Measurements from ENCODE around the gene CADPS. TPM values are rescaled to one million over a fixed set of nuclear protein-coding genes. Genes with fewer than 3 reads are reported as not detected.

Gene CADPS
- total and polyA plus RNA-seq, 9 of the 15 experiments (the other 6 are each of a cell fraction or from before 2014, with no cell fraction given) = not detected

DNA sequence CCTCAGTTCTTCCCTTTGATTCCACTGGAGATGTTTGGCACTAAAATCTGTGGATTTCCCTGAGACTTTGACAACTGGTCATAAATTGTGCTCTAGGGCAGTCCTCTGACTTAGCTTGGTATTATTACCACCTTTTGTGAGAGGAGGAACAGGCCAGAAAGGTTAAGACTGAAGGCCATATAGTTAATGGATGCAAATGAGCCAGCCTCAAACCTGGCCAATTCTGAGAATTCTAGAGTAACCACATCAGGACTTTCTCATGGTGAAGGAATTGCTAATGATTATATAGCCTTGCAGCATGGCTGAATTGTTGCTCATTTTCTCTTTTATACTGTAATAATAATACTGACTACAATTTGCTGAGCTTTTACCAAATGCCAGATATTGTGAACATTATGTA is 162.5 kb downstream of the CADPS start:
- no peak overlapping the region for H3K4me3 ChIP-seq
- H3K27me3 ChIP-seq (ENCODE audit: control insufficient read depth in 2 of 2, insufficient read depth in 2 of 2, low read length in 2 of 2) = no peaks in the 10 kb centered on the region
- H3K9me3 ChIP-seq (replicated peaks; ENCODE audit: control insufficient read depth, insufficient read depth, low read depth, low read length) = no peaks in the 10 kb centered on the region
- ChIA-PET POLR2A (no interaction called here), CTCF (ENCODE audit: low intra/inter-chr PET ratio) (no interaction called here)
- DNase-seq (ENCODE audit: extremely low read depth in 1 of 4, low spot score in 3 of 4) (no peak), FAIRE-seq (no peak), ATAC-seq (no peak)
- H2AFZ ChIP-seq (ENCODE audit: low read depth, low read length) = no peak overlapping the region
- H3K79me2 ChIP-seq (ENCODE audit: control insufficient read depth, insufficient read depth, low read length) = no peaks in the 10 kb centered on the region
- intact Hi-C loops (cut with micrococcal nuclease) = no loop called here
- no peaks in the 10 kb centered on the region for H4K20me1 ChIP-seq (replicated peaks; ENCODE audit: control insufficient read depth, insufficient read depth, low read length)
- H3K9ac ChIP-seq (ENCODE audit: insufficient read depth in 1 of 2, low read depth in 2 of 2, low read length in 2 of 2) = no peak overlapping the region
- H3K27ac ChIP-seq (ENCODE audit: extremely low read depth, low read depth, low read length) = no peak overlapping the region
- no peak for TF ChIP-seq HNRNPLL (IDR thresholded peaks at IDR 0.05; ENCODE audit: low read depth, low read length, poor library complexity, severe bottlenecking)
- BruUV-seq (replicated peaks) = no TSS peak
- in situ Hi-C loops (cut with MboI) = no loop called here
- no peak overlapping the region for H3K4me2 ChIP-seq (ENCODE audit: insufficient read depth, low read length)
- no peaks in the 10 kb centered on the region for H3K9me1 ChIP-seq (ENCODE audit: control insufficient read depth, insufficient read depth, low read length)
- no peaks in the 10 kb centered on the region for H3K4me1 ChIP-seq (replicated peaks in 1 of 2; ENCODE audit: control insufficient read depth in 2 of 2, insufficient read depth in 2 of 2, low read length in 2 of 2)
- no peaks in the 10 kb centered on the region for H3K36me3 ChIP-seq (ENCODE audit: control insufficient read depth, insufficient read depth, low read length)

GRCh38 chr3:62710751-62711150 is 164.5 kb downstream of the CADPS start:
- H3K36me3 ChIP-seq (ENCODE audit: control insufficient read depth, insufficient read depth, low read length) = no peaks in the 10 kb centered on the region
- H3K9me3 ChIP-seq (replicated peaks; ENCODE audit: control insufficient read depth, insufficient read depth, low read depth, low read length) = no peaks in the 10 kb centered on the region
- no peaks in the 10 kb centered on the region for H3K4me1 ChIP-seq (replicated peaks in 1 of 2; ENCODE audit: control insufficient read depth in 2 of 2, insufficient read depth in 2 of 2, low read length in 2 of 2)
- H3K27me3 ChIP-seq (ENCODE audit: control insufficient read depth in 2 of 2, insufficient read depth in 2 of 2, low read length in 2 of 2) = no peaks in the 10 kb centered on the region
- CTCF ChIA-PET (ENCODE audit: low intra/inter-chr PET ratio) = no interaction called here
- no peak overlapping the region for H2AFZ ChIP-seq (ENCODE audit: low read depth, low read length)
- no peaks in the 10 kb centered on the region for H4K20me1 ChIP-seq (replicated peaks; ENCODE audit: control insufficient read depth, insufficient read depth, low read length)
- H3K79me2 ChIP-seq (ENCODE audit: control insufficient read depth, insufficient read depth, low read length) = no peaks in the 10 kb centered on the region
- DNase-seq (ENCODE audit: extremely low read depth in 1 of 4, low spot score in 3 of 4) = no peak
- TF ChIP-seq SMARCC2 (IDR thresholded peaks at IDR 0.05; ENCODE audit: low read depth) (no peak), MCM7 (IDR thresholded peaks at IDR 0.05) (no peak), ZNF644 (tag; IDR thresholded peaks at IDR 0.05; ENCODE audit: low read depth) (no peak), CXXC5 (CRISPR knock-in tag; IDR thresholded peaks at IDR 0.05) (no peak), MECOM (CRISPR knock-in tag; IDR thresholded peaks at IDR 0.05) (no peak), SRSF9 (IDR thresholded peaks at IDR 0.05; ENCODE audit: borderline replicate concordance, low read depth, low read length) (no peak), ZNF165 (CRISPR knock-in tag; IDR thresholded peaks at IDR 0.05; ENCODE audit: borderline replicate concordance) (no peak), SMARCA4 (IDR thresholded peaks at IDR 0.05) (no peak), EGR1 (conservative IDR thresholded peaks at IDR 0.05) (no peak), ZNF282 (CRISPR knock-in tag; IDR thresholded peaks at IDR 0.05) (no peak), LEF1 (IDR thresholded peaks at IDR 0.05) (no peak)
- TF ChIP-seq, protein P1, sequence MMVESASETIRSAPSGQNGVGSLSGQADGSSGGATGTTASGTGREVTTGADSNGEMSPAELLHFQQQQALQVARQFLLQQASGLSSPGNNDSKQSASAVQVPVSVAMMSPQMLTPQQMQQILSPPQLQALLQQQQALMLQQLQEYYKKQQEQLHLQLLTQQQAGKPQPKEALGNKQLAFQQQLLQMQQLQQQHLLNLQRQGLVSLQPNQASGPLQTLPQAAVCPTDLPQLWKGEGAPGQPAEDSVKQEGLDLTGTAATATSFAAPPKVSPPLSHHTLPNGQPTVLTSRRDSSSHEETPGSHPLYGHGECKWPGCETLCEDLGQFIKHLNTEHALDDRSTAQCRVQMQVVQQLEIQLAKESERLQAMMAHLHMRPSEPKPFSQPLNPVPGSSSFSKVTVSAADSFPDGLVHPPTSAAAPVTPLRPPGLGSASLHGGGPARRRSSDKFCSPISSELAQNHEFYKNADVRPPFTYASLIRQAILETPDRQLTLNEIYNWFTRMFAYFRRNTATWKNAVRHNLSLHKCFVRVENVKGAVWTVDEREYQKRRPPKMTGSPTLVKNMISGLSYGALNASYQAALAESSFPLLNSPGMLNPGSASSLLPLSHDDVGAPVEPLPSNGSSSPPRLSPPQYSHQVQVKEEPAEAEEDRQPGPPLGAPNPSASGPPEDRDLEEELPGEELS (CRISPR knock-in tag; IDR thresholded peaks at IDR 0.05; ENCODE audit: borderline replicate concordance) = no peak
- ATAC-seq = no peak
- no peak for FAIRE-seq
- H3K4me2 ChIP-seq (ENCODE audit: insufficient read depth, low read length) = no peak overlapping the region
- H3K4me3 ChIP-seq = no peak overlapping the region
- intact Hi-C loops (cut with micrococcal nuclease) (no loop called here), in situ Hi-C loops (cut with MboI) (no loop called here)
- H3K9me1 ChIP-seq (ENCODE audit: control insufficient read depth, insufficient read depth, low read length) = no peaks in the 10 kb centered on the region
- WGBS (ENCODE audit: insufficient coverage, low coverage, missing lambda C conversion rate) = 19% methylated on average over 3 of the region's 3 CpGs
- no peak overlapping the region for H3K9ac ChIP-seq (ENCODE audit: insufficient read depth in 1 of 2, low read depth in 2 of 2, low read length in 2 of 2)
- H3K27ac ChIP-seq (ENCODE audit: extremely low read depth, low read depth, low read length) = no peak overlapping the region
- no TSS peak for BruUV-seq (replicated peaks)
- POLR2A ChIA-PET = interaction anchor here (0.6 kb wide), 1 partner anchor 1205 kb away, joined by 3 read pairs; no protein-coding TSS in a partner anchor

Measured in K562 (cell line).